WTC11 (cell line): ENCODE measurements around the gene ITPRID1. TPM values are rescaled to one million over a fixed set of nuclear protein-coding genes. Genes with fewer than 3 reads are reported as not detected.

Experiments
- ATAC-seq: fragments of 200-7000 bp; cut with Tn5 transposase; 2 replicates; pipeline ENCODE4 v1.10.0; 2021; ENCODE audit warnings: mild to moderate bottlenecking, moderate library complexity
- CTCF ChIA-PET: fragments of 300-600 bp; sonication (Branson Sonifier 250); formaldehyde crosslinking; loops from one replicate; lab custom pipeline; 2021; ENCODE audit warnings: antibody characterized with exemption; lab: Charles Lee
- POLR2A ChIA-PET: fragments of 350-600 bp; sonication (Branson Sonifier 250); formaldehyde crosslinking; loops from one replicate; lab custom pipeline; 2021; ENCODE audit warnings: antibody characterized with exemption; lab: Charles Lee
- DNase-seq: peaks from one replicate; pipeline ENCODE4 v3.0.0; 2021; ENCODE audit warnings: low spot score
- H3K27ac Mint-ChIP-seq: 2 replicates; pipeline ENCODE4 v1.8.0; 2021; ENCODE audit warnings: mixed read lengths
- H3K27me3 Mint-ChIP-seq: 2 replicates; pipeline ENCODE4 v1.8.0; 2021; ENCODE audit warnings: low read depth, mild to moderate bottlenecking, moderate library complexity, mixed read lengths
- H3K36me3 Mint-ChIP-seq: 2 replicates; pipeline ENCODE4 v1.8.0; 2021; ENCODE audit warnings: mixed read lengths
- H3K4me1 Mint-ChIP-seq: 2 replicates; pipeline ENCODE4 v1.8.0; 2022; ENCODE audit warnings: mixed read lengths
- H3K4me3 Mint-ChIP-seq: 2 replicates; pipeline ENCODE4 v1.8.0; 2021; ENCODE audit warnings: mild to moderate bottlenecking, moderate library complexity, mixed read lengths
- H3K9me3 Mint-ChIP-seq: 2 replicates; pipeline ENCODE4 v1.8.0; 2021; ENCODE audit warnings: mixed read lengths
- CREM ChIP-seq: sonication (generic); formaldehyde crosslinking; IDR thresholded peaks from 2 replicates; pipeline ENCODE4 v1.8.1; 2022; ENCODE audit warnings: mild to moderate bottlenecking, missing genetic modification reagents, moderate library complexity
- ESRRA ChIP-seq: sonication (generic); formaldehyde crosslinking; IDR thresholded peaks from 2 replicates; pipeline ENCODE4 v1.8.1; 2022; ENCODE audit warnings: mild to moderate bottlenecking, missing genetic modification reagents, borderline replicate concordance
- FOXP1 ChIP-seq: sonication (generic); formaldehyde crosslinking; IDR thresholded peaks from 2 replicates; pipeline ENCODE4 v1.8.0; 2022; ENCODE audit warnings: missing genetic modification reagents, mild to moderate bottlenecking, moderate library complexity, borderline replicate concordance
- KAT7 ChIP-seq: sonication (generic); formaldehyde crosslinking; IDR thresholded peaks from 2 replicates; pipeline ENCODE4 v1.8.1; 2023; ENCODE audit warnings: missing genetic modification reagents, mild to moderate bottlenecking, borderline replicate concordance
- MXD4 ChIP-seq: fragments of 250-450 bp; sonication (Bioruptor Pico); IDR thresholded peaks from 2 replicates; pipeline ENCODE4 v1.8.0; 2021; ENCODE audit warnings: mild to moderate bottlenecking, moderate library complexity, borderline replicate concordance
- NR2C2 ChIP-seq: sonication (generic); formaldehyde crosslinking; IDR thresholded peaks from 2 replicates; pipeline ENCODE4 v1.8.0; 2022; ENCODE audit warnings: mild to moderate bottlenecking, missing genetic modification reagents
- NR3C1 ChIP-seq: sonication (generic); formaldehyde crosslinking; conservative IDR thresholded peaks from 2 replicates; pipeline ENCODE4 v1.8.1; 2023; ENCODE audit warnings: low read depth, mild to moderate bottlenecking, missing genetic modification reagents
- SMAD3 ChIP-seq: sonication (generic); formaldehyde crosslinking; IDR thresholded peaks from 2 replicates; pipeline ENCODE4 v1.8.0; 2022; ENCODE audit warnings: missing genetic modification reagents, mild to moderate bottlenecking, borderline replicate concordance
- SMAD4 ChIP-seq: sonication (generic); formaldehyde crosslinking; IDR thresholded peaks from 2 replicates; pipeline ENCODE4 v1.8.0; 2022; ENCODE audit warnings: mild to moderate bottlenecking, missing genetic modification reagents
- SOX15 ChIP-seq: fragments of 250-450 bp; sonication (Bioruptor Pico); IDR thresholded peaks from 2 replicates; pipeline ENCODE4 v1.9.0; 2021; ENCODE audit warnings: mild to moderate bottlenecking
- TEAD1 ChIP-seq: sonication (generic); formaldehyde crosslinking; IDR thresholded peaks from 2 replicates; pipeline ENCODE4 v1.8.0; 2022; ENCODE audit warnings: mild to moderate bottlenecking, missing genetic modification reagents
- total RNA-seq: library from RNA; stranded (reverse); gene quantifications from 3 replicates; pipeline ENCODE4 v1.2.3, GENCODE V29; 2021
- TF ChIP-seq, protein P1 (sequence below): sonication (generic); formaldehyde crosslinking; IDR thresholded peaks from 2 replicates; pipeline ENCODE4 v1.8.0; 2022; ENCODE audit warnings: missing genetic modification reagents
- TF ChIP-seq, protein P2 (sequence below): sonication (generic); formaldehyde crosslinking; IDR thresholded peaks from 2 replicates; pipeline ENCODE4 v1.8.1; 2023; ENCODE audit warnings: mild to moderate bottlenecking, missing genetic modification reagents
- TF ChIP-seq, protein P3 (sequence below): sonication (generic); formaldehyde crosslinking; IDR thresholded peaks from 2 replicates; pipeline ENCODE4 v1.8.1; 2022; ENCODE audit warnings: low read depth, mild to moderate bottlenecking, moderate library complexity, missing genetic modification reagents, borderline replicate concordance
- TF ChIP-seq, protein P4 (sequence below): sonication (generic); formaldehyde crosslinking; IDR thresholded peaks from 2 replicates; pipeline ENCODE4 v1.8.0; 2023; ENCODE audit warnings: mild to moderate bottlenecking, missing genetic modification reagents

ITPRID1 gene
- total RNA-seq, 1 experiment from 2014 or later, result 0.98 TPM

DNA sequence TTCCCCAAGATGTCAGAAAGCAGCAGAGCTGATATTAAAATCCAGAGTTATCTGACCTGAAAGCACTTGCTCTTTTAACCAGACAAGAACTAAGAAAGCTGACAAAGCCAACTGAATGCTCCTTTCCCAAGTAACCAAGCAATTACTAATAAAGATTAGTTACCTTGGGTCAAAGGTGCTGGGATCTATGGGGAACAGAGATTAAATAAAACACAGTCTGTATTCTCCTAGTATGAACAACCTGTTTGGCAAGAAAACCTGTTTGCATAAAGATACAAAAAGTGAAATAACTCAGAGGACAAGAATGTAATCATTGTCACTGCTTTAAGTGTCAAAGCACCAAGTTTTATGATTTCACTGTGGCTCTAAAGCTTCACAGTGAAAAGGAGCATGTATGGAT is 35.7 kb downstream of the ITPRID1 start:
- CTCF ChIA-PET, result no interaction called here
- H3K36me3 Mint-ChIP-seq, result no peaks in the 10 kb centered on the region
- no peak overlapping the region for H3K27ac Mint-ChIP-seq
- DNase-seq (no peak), ATAC-seq (no peak)
- H3K9me3 Mint-ChIP-seq, result no peaks in the 10 kb centered on the region
- POLR2A ChIA-PET, result no interaction called here
- no peaks in the 10 kb centered on the region for H3K27me3 Mint-ChIP-seq
- H3K4me3 Mint-ChIP-seq, result no peak overlapping the region
- TF ChIP-seq NR2C2, result no peak
- TF ChIP-seq KAT7 (CRISPR knock-in tag), result no peak
- TF ChIP-seq, protein P1, sequence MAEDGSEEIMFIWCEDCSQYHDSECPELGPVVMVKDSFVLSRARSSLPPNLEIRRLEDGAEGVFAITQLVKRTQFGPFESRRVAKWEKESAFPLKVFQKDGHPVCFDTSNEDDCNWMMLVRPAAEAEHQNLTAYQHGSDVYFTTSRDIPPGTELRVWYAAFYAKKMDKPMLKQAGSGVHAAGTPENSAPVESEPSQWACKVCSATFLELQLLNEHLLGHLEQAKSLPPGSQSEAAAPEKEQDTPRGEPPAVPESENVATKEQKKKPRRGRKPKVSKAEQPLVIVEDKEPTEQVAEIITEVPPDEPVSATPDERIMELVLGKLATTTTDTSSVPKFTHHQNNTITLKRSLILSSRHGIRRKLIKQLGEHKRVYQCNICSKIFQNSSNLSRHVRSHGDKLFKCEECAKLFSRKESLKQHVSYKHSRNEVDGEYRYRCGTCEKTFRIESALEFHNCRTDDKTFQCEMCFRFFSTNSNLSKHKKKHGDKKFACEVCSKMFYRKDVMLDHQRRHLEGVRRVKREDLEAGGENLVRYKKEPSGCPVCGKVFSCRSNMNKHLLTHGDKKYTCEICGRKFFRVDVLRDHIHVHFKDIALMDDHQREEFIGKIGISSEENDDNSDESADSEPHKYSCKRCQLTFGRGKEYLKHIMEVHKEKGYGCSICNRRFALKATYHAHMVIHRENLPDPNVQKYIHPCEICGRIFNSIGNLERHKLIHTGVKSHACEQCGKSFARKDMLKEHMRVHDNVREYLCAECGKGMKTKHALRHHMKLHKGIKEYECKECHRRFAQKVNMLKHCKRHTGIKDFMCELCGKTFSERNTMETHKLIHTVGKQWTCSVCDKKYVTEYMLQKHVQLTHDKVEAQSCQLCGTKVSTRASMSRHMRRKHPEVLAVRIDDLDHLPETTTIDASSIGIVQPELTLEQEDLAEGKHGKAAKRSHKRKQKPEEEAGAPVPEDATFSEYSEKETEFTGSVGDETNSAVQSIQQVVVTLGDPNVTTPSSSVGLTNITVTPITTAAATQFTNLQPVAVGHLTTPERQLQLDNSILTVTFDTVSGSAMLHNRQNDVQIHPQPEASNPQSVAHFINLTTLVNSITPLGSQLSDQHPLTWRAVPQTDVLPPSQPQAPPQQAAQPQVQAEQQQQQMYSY (CRISPR knock-in tag), result no peak
- TF ChIP-seq SOX15, result no peak
- TF ChIP-seq, protein P2, sequence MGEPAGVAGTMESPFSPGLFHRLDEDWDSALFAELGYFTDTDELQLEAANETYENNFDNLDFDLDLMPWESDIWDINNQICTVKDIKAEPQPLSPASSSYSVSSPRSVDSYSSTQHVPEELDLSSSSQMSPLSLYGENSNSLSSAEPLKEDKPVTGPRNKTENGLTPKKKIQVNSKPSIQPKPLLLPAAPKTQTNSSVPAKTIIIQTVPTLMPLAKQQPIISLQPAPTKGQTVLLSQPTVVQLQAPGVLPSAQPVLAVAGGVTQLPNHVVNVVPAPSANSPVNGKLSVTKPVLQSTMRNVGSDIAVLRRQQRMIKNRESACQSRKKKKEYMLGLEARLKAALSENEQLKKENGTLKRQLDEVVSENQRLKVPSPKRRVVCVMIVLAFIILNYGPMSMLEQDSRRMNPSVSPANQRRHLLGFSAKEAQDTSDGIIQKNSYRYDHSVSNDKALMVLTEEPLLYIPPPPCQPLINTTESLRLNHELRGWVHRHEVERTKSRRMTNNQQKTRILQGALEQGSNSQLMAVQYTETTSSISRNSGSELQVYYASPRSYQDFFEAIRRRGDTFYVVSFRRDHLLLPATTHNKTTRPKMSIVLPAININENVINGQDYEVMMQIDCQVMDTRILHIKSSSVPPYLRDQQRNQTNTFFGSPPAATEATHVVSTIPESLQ, result no peak
- no peak for TF ChIP-seq SMAD4 (CRISPR knock-in tag)
- TF ChIP-seq TEAD1, result no peak
- TF ChIP-seq, protein P3, sequence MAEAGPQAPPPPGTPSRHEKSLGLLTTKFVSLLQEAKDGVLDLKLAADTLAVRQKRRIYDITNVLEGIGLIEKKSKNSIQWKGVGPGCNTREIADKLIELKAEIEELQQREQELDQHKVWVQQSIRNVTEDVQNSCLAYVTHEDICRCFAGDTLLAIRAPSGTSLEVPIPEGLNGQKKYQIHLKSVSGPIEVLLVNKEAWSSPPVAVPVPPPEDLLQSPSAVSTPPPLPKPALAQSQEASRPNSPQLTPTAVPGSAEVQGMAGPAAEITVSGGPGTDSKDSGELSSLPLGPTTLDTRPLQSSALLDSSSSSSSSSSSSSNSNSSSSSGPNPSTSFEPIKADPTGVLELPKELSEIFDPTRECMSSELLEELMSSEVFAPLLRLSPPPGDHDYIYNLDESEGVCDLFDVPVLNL, result no peak
- no peak for TF ChIP-seq NR3C1
- TF ChIP-seq CREM (CRISPR knock-in tag), result no peak
- TF ChIP-seq FOXP1 (CRISPR knock-in tag), result no peak
- peaks cover 24% of the 10 kb centered on the region for H3K4me1 Mint-ChIP-seq

DNA sequence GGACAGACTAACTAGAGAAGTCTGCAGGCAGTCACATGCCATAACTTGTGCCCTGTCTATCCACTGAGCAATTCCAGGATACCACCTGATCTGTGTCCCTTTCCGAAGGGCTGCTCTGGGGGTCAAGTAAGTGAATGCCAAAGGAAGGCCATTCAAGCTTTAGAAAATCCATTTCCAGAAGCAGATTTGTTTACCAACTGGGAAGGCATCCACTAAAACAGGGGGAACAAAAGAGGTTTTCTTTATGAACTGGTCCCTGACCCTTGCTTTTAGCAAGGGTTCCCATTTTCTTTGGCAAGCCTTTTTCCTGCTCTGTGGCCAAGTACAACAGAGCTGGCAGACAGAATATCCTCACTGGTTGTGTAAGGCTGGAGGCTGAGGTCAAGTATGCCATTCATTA is 36.5 kb downstream of the ITPRID1 start:
- Mint-ChIP-seq H3K4me3 (no peak overlapping the region), H3K9me3 (no peaks in the 10 kb centered on the region), H3K27me3 (no peaks in the 10 kb centered on the region), H3K27ac (no peak overlapping the region), H3K36me3 (no peaks in the 10 kb centered on the region), H3K4me1 (peaks cover 24% of the 10 kb centered on the region)
- no peak for DNase-seq
- ChIA-PET POLR2A (no interaction called here), CTCF (interaction anchor here (1.2 kb wide), 1 partner anchor 107 kb away, joined by 5 read pairs; no protein-coding TSS in a partner anchor)
- no peak for ATAC-seq
- TF ChIP-seq, protein P4, sequence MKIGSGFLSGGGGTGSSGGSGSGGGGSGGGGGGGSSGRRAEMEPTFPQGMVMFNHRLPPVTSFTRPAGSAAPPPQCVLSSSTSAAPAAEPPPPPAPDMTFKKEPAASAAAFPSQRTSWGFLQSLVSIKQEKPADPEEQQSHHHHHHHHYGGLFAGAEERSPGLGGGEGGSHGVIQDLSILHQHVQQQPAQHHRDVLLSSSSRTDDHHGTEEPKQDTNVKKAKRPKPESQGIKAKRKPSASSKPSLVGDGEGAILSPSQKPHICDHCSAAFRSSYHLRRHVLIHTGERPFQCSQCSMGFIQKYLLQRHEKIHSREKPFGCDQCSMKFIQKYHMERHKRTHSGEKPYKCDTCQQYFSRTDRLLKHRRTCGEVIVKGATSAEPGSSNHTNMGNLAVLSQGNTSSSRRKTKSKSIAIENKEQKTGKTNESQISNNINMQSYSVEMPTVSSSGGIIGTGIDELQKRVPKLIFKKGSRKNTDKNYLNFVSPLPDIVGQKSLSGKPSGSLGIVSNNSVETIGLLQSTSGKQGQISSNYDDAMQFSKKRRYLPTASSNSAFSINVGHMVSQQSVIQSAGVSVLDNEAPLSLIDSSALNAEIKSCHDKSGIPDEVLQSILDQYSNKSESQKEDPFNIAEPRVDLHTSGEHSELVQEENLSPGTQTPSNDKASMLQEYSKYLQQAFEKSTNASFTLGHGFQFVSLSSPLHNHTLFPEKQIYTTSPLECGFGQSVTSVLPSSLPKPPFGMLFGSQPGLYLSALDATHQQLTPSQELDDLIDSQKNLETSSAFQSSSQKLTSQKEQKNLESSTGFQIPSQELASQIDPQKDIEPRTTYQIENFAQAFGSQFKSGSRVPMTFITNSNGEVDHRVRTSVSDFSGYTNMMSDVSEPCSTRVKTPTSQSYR, result no peak
- TF ChIP-seq MXD4 (CRISPR knock-in tag) (no peak), SMAD3 (CRISPR knock-in tag) (no peak), ESRRA (CRISPR knock-in tag) (no peak)
- TF ChIP-seq, all 79 proteins: peak for 0
